ENCODE measurements around the gene MICAL1.

The MICAL1 gene

GRCh38 chr6:109486068-109486467, 30.5 kb upstream of the MICAL1 start:
- peaks cover 11% of the 10 kb centered on the region for H3K36me3 Mint-ChIP-seq (ENCODE audit: low read depth)
- no peaks in the 10 kb centered on the region for H3K27me3 Mint-ChIP-seq (ENCODE audit: low read depth)
- peaks cover 39% of the 10 kb centered on the region for H3K4me1 Mint-ChIP-seq

GRCh38 chr6:109485266-109485935, 29.8 kb upstream of the MICAL1 start:
- Mint-ChIP-seq H3K27ac (peak overlapping the region in 1 of 3 experiments; percentile 13), H3K36me3 (ENCODE audit: low read depth) (peaks cover 16% of the 10 kb centered on the region), H3K9me3 (no peaks in the 10 kb centered on the region)

More at GRCh38 chr6:109486068-109486467, 30.5 kb upstream of the MICAL1 start:
- Mint-ChIP-seq H3K4me3 (peak overlapping the region; percentile 7 to 65 (median 41)), H3K9me3 (no peaks in the 10 kb centered on the region), H3K27ac (no peak overlapping the region)
- no peak for TF ChIP-seq CTCF (IDR thresholded peaks at IDR 0.05; ENCODE audit: unreplicated experiment in 3 of 3)

GRCh38 chr6:109484122-109484521, 28.6 kb upstream of the MICAL1 start:
- peaks cover 21% of the 10 kb centered on the region for H3K36me3 Mint-ChIP-seq (ENCODE audit: low read depth)
- peaks cover 44% of the 10 kb centered on the region for H3K4me1 Mint-ChIP-seq
- no peaks in the 10 kb centered on the region for H3K9me3 Mint-ChIP-seq
- H3K27me3 Mint-ChIP-seq (ENCODE audit: low read depth), result no peaks in the 10 kb centered on the region
- TF ChIP-seq CTCF (IDR thresholded peaks at IDR 0.05; ENCODE audit: unreplicated experiment in 3 of 3), result no peak
- peak overlapping the region; percentile 79 to 89 (median 86) for H3K4me3 Mint-ChIP-seq
- H3K27ac Mint-ChIP-seq, result peak overlapping the region in 2 of 3 experiments; percentile 39 to 56

More at GRCh38 chr6:109485266-109485935, 29.8 kb upstream of the MICAL1 start:
- H3K27me3 Mint-ChIP-seq (ENCODE audit: low read depth), result no peaks in the 10 kb centered on the region
- TF ChIP-seq CTCF (IDR thresholded peaks at IDR 0.05; ENCODE audit: unreplicated experiment in 3 of 3), result no peak
- H3K4me3 Mint-ChIP-seq, result peak overlapping the region; percentile 7 to 89 (median 41)
- peaks cover 38% of the 10 kb centered on the region for H3K4me1 Mint-ChIP-seq

- no peak for TF ChIP-seq CTCF (IDR thresholded peaks at IDR 0.05; ENCODE audit: unreplicated experiment in 3 of 3)
- Mint-ChIP-seq H3K4me1 (peaks cover 48% of the 10 kb centered on the region), H3K4me3 (peak overlapping the region; percentile 79 to 89 (median 86)), H3K9me3 (no peaks in the 10 kb centered on the region), H3K36me3 (ENCODE audit: low read depth) (peaks cover 25% of the 10 kb centered on the region), H3K27me3 (ENCODE audit: low read depth) (no peaks in the 10 kb centered on the region), H3K27ac (peak overlapping the region in 2 of 3 experiments; percentile 39 to 56)
Observed at GRCh38 chr6:109483735-109484057, 28.1 kb upstream of the MICAL1 start.

GRCh38 chr6:109482905-109483734, 27.5 kb upstream of the MICAL1 start, which contains the start of gene ZBTB24:
Gene ZBTB24, minus strand, starts transcription at chr6:109483219. Its CDS starts 1,193 bp downstream, at chr6:109482026.
- peak within 1 kb of the TSS; percentile 41 to 85 (median 72) for H3K27ac Mint-ChIP-seq
- TF ChIP-seq CTCF (IDR thresholded peaks at IDR 0.05; ENCODE audit: unreplicated experiment in 3 of 3), result no peak

More at GRCh38 chr6:109482905-109483734, 27.5 kb upstream of the MICAL1 start, which contains the start of gene ZBTB24:
- Mint-ChIP-seq H3K4me3 (peak within 1 kb of the TSS; percentile 91 to 96 (median 96)), H3K27me3 (ENCODE audit: low read depth) (no peaks in the 10 kb centered on the region), H3K36me3 (ENCODE audit: low read depth) (peaks cover 30% of the 10 kb centered on the region), H3K9me3 (no peaks in the 10 kb centered on the region), H3K4me1 (peaks cover 54% of the 10 kb centered on the region)

All from nephron (organoid).